Pulmonary artery endothelial cell (primary cell): Measurements from ENCODE around the gene ETV6. TPM values are rescaled to one million over a fixed set of nuclear protein-coding genes. Genes with fewer than 3 reads are reported as not detected.
"Not testable (repeated sequence)": the region's sequence is repeated elsewhere in the genome, so short reads cannot be mapped to it uniquely, and the experiment has no call there.

Experiments used
- DNase-seq: peaks from one replicate; pipeline ENCODE4 v3.0.0-alpha.2; 2011; ENCODE audit warnings: low read depth, low spot score
- total RNA-seq: library from RNA; depleted of rRNA; stranded (reverse); fragments of >200 nt; gene quantifications from 2 replicates; pipeline ENCODE4 v1.2.3, GENCODE V29; 2014

Gene ETV6
- total RNA-seq, 1 donor from 2014 or later, result 9.6 TPM

- DNase-seq, result no peak
These were observed 256.1 kb downstream of the ETV6 start for GRCh38 chr12:11905534-11905933.

- DNase-seq, result no peak
These were observed 256.9 kb downstream of the ETV6 start for GRCh38 chr12:11906286-11906935.

GRCh38 chr12:11907625-11908024 lies 258.2 kb downstream of the ETV6 start:
- DNase-seq, result no peak

GRCh38 chr12:11909406-11909805 lies 259.9 kb downstream of the ETV6 start:
- DNase-seq, result not testable (repeated sequence)

- no peak for DNase-seq
These were observed 266.6 kb downstream of the ETV6 start for GRCh38 chr12:11916113-11916512.

- DNase-seq, result no peak
These were observed 267.3 kb downstream of the ETV6 start for GRCh38 chr12:11916771-11917170.

DNA sequence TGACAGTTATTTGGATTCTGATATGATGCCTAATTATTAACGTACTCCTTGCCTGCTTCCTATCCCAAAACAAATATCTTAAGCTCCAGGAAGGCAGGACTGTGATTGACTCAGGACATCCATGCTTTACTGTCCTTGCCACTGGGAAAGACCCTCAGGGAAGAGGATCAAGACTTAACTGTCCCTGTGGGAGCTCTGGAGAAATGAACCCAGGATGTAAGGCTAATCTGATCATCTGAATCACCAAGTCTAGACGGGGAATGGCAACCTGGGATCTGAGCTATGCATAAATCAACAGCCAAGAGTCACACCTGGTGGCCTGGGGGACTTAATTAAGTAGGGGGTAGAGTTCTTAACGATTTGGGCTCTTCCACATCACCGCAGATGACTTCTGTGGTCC lies 268.0 kb downstream of the ETV6 start:
- no peak for DNase-seq

GRCh38 chr12:11920231-11920630 lies 270.8 kb downstream of the ETV6 start:
- DNase-seq, result no peak

DNA sequence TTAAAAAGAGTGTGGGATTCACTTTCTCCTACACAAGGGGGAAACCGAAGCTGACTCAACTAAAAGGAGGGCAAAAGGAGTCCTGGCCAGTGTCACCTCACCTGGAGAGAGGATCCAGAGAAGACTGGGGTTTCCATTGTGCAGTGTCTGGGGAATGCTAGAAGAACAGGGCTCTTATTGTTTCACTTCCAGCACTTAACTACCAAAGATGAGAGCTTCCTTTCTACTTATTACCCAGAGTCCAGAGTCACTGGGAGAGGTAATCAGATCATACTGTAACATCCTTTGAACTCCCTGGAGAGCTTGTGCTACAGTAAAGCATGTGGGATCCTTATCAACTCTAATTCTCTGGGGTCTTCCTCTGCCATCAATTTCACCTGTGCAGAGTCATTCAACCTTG lies 272.9 kb downstream of the ETV6 start:
- DNase-seq, result no peak

DNA sequence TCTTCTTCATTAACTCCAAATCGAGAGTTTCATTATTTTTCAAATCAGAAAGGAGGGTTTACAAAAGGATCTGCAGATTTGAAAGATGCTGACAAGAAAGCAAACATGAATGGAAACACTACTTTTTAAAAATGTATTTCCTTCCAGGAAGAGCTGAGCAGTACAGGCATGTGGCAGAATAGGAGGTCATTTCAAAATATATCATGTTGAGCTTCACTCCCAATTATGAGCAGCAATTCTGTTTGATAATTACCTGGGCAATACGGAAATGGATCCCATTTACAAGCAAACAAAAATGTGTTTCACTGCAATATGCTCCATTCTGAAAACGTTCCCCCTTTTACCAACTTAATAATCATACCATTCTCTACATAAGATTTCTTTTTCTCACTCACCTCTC lies 273.6 kb downstream of the ETV6 start:
- no peak for DNase-seq

DNA sequence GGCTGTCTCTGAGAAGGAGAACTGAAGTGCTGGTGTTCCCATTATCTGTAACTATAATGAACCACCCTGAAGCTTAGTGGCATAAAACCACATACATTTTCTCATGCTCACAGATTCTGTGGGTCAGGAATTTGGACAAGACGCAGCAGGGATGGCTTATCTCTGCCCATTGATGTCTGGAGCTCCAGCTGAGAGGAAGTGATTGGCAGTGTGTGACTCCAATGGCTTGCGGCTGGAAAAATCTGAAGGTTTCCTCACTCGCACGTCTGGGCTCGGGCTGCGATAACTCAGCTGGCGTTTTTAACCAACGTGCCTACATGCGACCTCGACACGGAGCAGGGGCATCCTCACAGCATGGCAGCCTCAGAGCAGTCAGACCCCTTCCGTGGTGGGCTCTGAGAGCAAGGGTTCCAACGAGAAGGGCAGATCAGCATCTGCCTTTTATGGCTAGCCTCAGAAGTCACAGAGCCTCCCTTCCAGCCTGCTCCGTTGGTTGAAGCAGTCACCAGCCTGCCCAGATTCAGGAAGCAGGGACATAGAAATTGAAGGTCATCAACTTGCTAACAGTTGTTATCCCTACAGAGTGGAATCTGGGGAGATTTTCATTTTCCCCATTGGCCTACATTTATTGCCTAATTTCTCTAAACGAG lies 277.9 kb downstream of the ETV6 start:
- DNase-seq, result no peak

DNA sequence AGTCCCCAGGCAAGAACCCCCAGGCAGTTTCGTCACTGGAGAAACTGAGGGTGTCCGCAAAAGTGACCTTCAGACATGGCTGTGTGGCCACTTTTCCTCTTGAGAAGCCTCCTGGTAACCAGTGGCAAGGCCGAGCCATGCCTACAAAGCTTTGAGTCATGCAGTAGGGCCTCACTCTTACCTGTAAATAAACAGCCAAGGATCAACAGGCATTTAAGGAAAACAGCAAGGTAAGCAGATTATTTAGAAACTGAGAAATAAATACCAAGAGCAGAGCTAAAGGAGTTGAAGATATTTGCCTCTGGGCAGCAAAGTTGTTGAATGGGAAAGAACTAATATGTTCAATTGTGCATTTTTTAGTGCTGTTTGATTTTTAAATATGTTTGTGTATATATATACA lies 280.2 kb downstream of the ETV6 start:
- no peak for DNase-seq

DNA sequence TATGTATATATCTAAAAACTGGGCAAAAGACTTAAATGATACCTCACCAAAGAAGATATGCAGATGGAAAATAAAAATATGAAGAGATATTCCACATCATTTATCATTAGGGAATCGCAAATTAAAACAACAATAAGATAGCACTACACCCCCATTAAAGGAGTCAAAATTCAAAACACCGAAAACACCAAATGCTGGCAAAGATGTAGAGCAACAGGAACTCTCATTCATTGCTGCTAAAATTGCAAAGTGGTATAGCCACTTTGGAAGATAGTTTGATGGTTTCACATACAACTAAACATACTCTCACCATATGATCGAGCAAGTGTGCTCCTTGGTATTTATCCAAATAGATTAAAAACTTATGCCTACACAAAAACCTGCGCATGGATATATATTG lies 289.7 kb downstream of the ETV6 start:
- no peak for DNase-seq

DNA sequence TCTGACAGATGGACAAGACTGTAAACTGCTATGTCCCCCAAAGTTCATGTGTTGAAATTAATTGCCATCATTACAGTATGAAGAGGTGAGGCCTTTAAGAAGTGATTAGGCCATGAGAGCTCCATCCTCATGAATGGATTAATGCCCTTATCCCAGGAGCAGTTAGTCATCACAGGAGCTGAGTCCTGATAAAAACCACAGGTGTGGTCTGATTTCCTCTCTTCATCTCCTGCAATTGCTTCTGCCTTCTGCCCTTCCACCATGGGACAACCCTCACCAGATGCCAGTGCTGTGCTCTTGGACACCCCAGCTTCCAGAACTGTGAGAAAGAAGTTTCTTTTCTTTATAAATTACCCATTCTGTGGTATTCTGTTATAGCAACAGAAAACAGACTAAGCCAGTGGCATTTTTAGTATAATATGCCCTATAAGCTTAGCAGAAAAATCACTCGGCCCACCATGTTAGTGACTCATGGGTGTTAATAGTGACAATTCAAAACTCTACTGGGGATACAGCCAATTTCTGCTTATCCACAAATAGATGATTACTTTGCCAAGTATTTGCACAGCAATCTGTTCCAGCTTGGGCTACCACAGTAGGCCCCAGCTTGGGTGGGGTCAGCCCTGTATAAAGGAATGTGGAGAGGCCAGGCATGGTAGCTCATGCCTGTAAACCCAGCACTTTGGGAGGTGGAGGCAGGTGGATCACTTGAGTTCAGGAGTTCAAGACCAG lies 292.3 kb downstream of the ETV6 start:
- no peak for DNase-seq

DNA sequence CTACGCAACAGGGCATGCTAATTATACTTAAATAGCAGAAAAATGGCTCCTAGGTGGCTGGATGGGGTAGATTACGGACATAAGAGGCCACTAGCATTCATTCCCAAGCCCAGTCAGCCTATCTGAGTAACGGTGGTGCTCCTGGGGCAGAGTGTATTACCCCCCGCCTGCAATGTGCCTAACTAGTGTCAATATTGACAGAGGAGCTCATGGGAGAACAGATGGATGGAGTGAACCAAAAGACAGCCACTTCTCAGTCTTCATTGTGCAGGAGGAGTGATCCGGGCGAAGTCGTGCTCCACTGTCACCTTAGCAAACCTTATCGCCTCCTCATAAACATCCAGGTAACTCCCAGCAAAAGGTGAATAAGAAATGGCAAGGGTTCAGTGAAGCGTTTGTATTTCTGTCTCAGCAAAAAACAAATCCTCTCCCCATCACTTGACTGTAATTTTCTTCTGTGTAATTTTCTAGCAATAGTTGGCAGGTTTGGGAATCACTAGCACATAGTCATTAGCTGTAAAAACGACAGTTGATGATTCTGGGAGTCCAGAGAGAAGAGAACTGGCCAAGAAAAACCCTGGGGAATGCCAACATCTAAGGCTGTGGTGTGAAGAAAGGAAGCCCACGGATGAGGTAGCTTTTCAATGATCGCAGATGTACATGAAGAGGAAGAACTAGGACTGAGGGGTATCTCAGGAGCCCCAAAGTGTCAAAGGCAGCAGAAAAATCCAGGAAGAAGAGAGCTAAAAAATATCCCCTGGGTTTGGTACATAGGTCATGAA lies 294.6 kb downstream of the ETV6 start:
- no peak for DNase-seq
